ENCODE measurements around the gene CCDC148.
"Not testable (repeated sequence)": the region's sequence is repeated elsewhere in the genome, so short reads cannot be mapped to it uniquely, and the experiment has no call there.

CCDC148 gene

DNA sequence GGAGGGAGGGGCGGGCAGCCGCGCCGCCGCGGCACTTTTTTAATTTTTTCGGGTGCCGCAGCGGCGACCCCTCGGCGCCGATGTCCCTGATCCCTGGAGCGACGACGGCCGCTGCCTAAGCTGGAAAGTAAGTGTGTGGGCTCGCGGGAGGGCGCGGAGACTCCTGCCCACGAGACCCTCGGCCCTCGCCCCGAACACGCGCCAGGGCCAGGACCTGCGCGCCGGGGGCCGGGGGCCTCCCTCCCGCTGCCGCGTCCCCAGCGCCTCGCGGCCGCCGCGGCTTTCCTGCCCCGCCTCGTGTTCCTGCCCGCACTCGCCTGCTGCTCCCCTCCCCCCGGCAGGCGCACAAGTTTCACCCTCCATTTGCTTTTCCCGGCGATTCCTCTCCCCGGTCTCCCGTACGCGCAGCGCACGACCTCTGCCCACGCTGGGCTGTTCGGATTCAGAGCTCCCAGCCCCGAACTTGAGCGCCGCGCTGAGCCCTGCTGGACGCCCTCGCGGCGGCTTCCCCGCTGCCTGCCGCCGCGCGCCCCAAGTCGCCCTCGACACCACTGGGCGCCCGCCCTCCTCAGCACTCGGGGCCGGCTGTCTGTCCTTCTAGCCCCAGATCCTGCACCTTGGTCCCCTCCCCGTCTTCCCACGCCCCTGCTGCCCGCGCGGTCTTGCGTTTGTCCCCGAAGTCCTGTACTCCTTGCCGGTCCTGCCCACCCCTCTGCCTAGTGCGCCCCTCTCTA lies 706 bp upstream of the CCDC148 start:
- Histone ChIP-seq H3K4me3 (replicated peaks; ENCODE audit: insufficient read depth, low read length) (peak overlapping the region; percentile 89), H3K27ac (replicated peaks) (peak overlapping the region; percentile 84), H3K27me3 (ENCODE audit: insufficient read depth, poor library complexity, severe bottlenecking) (peaks cover 8% of the 10 kb centered on the region)
- DNase-seq (ENCODE audit: low read depth in 1 of 2, low spot score in 1 of 2), result peak in 1 of 2 experiments; percentile 58
- TF ChIP-seq, protein P1, sequence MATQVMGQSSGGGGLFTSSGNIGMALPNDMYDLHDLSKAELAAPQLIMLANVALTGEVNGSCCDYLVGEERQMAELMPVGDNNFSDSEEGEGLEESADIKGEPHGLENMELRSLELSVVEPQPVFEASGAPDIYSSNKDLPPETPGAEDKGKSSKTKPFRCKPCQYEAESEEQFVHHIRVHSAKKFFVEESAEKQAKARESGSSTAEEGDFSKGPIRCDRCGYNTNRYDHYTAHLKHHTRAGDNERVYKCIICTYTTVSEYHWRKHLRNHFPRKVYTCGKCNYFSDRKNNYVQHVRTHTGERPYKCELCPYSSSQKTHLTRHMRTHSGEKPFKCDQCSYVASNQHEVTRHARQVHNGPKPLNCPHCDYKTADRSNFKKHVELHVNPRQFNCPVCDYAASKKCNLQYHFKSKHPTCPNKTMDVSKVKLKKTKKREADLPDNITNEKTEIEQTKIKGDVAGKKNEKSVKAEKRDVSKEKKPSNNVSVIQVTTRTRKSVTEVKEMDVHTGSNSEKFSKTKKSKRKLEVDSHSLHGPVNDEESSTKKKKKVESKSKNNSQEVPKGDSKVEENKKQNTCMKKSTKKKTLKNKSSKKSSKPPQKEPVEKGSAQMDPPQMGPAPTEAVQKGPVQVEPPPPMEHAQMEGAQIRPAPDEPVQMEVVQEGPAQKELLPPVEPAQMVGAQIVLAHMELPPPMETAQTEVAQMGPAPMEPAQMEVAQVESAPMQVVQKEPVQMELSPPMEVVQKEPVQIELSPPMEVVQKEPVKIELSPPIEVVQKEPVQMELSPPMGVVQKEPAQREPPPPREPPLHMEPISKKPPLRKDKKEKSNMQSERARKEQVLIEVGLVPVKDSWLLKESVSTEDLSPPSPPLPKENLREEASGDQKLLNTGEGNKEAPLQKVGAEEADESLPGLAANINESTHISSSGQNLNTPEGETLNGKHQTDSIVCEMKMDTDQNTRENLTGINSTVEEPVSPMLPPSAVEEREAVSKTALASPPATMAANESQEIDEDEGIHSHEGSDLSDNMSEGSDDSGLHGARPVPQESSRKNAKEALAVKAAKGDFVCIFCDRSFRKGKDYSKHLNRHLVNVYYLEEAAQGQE (IDR thresholded peaks at IDR 0.05; ENCODE audit: insufficient replicate concordance, low read depth), result no peak
- TF ChIP-seq GABPA (IDR thresholded peaks at IDR 0.05; ENCODE audit: low read depth) (no peak), POLR2AphosphoS5 (IDR thresholded peaks at IDR 0.05; ENCODE audit: low read depth) (no peak), SPI1 (IDR thresholded peaks at IDR 0.05; ENCODE audit: borderline replicate concordance, low read depth) (no peak)
- TF ChIP-seq, protein P2, sequence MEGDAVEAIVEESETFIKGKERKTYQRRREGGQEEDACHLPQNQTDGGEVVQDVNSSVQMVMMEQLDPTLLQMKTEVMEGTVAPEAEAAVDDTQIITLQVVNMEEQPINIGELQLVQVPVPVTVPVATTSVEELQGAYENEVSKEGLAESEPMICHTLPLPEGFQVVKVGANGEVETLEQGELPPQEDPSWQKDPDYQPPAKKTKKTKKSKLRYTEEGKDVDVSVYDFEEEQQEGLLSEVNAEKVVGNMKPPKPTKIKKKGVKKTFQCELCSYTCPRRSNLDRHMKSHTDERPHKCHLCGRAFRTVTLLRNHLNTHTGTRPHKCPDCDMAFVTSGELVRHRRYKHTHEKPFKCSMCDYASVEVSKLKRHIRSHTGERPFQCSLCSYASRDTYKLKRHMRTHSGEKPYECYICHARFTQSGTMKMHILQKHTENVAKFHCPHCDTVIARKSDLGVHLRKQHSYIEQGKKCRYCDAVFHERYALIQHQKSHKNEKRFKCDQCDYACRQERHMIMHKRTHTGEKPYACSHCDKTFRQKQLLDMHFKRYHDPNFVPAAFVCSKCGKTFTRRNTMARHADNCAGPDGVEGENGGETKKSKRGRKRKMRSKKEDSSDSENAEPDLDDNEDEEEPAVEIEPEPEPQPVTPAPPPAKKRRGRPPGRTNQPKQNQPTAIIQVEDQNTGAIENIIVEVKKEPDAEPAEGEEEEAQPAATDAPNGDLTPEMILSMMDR (IDR thresholded peaks at IDR 0.05; ENCODE audit: insufficient read depth, low read length), result no peak

DNA sequence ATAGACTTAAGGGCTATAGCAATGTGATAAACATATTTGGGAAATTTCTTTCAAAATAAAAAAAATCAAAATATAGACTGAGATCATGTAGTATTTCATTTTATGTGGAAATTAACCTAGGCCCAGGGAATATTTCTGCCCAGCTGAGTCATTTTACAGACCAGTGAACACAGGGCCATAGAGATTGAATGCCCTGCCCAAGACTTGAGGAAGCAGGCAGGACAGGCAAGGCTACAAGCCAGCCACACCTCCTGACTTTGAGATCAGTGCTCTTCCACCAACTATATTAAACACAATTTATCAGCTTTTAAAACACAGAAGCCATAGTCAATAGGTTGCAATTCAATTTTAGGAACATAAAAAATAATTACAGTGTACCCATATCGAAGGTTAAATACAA lies 12.9 kb downstream of the CCDC148 start:
- H3K27ac ChIP-seq (replicated peaks), result no peak overlapping the region
- no peaks in the 10 kb centered on the region for H3K27me3 ChIP-seq (ENCODE audit: insufficient read depth, poor library complexity, severe bottlenecking)
- no peak for DNase-seq (ENCODE audit: low read depth in 1 of 2, low spot score in 1 of 2)
- TF ChIP-seq POLR2AphosphoS5 (IDR thresholded peaks at IDR 0.05; ENCODE audit: low read depth), result no peak
- TF ChIP-seq, protein P1 (IDR thresholded peaks at IDR 0.05; ENCODE audit: insufficient replicate concordance, low read depth), result no peak
- no peak for TF ChIP-seq GABPA (IDR thresholded peaks at IDR 0.05; ENCODE audit: low read depth)
- no peak for TF ChIP-seq SPI1 (IDR thresholded peaks at IDR 0.05; ENCODE audit: borderline replicate concordance, low read depth)
- TF ChIP-seq, protein P2 (IDR thresholded peaks at IDR 0.05; ENCODE audit: insufficient read depth, low read length), result no peak
- no peak overlapping the region for H3K4me3 ChIP-seq (replicated peaks; ENCODE audit: insufficient read depth, low read length)

DNA sequence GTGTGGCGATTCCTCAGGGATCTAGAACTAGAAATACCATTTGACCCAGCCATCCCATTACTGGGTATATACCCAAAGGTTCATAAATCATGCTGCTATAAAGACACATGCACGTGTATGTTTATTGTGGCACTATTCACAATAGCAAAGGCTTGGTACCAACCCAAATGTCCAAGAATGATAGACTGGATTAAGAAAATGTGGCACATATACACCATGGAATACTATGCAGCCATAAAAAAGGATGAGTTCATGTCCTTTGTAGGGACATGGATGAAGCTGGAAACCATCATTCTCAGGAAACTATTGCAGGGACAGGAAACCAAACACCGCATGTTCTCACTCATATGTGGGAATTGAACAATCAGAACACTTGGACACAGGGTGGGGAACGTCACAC lies 17.5 kb downstream of the CCDC148 start:
- not testable (repeated sequence) for H3K27me3 ChIP-seq (ENCODE audit: insufficient read depth, poor library complexity, severe bottlenecking); H3K27ac ChIP-seq (replicated peaks); H3K4me3 ChIP-seq (replicated peaks; ENCODE audit: insufficient read depth, low read length); DNase-seq (ENCODE audit: low read depth in 1 of 2, low spot score in 1 of 2)

DNA sequence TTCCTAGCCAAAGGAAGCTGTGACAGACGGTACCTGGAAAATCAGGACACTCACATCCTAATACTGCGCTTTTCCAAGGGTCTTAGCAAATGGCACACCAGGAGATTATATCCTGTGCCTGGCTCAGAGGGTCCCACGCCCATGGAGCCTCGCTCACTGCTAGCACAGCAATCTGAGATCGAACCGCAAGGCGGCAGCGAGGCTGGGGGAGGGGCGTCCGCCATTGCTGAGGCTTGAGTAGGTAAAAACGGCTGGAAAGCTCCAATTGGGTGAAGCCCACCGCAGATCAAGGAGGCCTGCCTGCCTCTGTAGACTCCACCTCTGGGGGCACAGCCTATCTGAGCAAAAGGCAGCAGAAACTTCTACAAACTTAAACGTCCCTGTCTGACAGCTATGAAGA lies 22.8 kb downstream of the CCDC148 start:
- not testable (repeated sequence) for DNase-seq (ENCODE audit: low read depth in 1 of 2, low spot score in 1 of 2); H3K27ac ChIP-seq (replicated peaks); H3K4me3 ChIP-seq (replicated peaks; ENCODE audit: insufficient read depth, low read length); H3K27me3 ChIP-seq (ENCODE audit: insufficient read depth, poor library complexity, severe bottlenecking)

DNA sequence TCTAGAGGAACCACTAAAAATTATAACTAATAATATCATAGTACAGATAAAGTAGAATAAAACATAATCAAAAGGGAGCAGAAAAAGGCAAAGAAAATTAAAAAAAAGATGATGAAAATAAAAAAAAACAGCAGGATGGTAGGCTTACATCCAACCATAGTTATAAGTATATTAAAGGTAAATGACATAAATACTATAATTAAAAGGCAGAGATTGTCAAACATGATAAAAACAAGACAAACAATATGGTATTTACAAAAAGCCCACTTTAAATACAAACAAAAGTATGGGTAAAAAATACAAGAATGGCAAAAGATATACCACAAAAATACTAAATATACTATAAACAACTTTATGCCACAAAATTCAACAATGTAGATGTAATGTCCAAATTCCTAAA lies 24.4 kb downstream of the CCDC148 start:
- H3K4me3 ChIP-seq (replicated peaks; ENCODE audit: insufficient read depth, low read length), result no peak overlapping the region
- TF ChIP-seq, protein P1 (IDR thresholded peaks at IDR 0.05; ENCODE audit: insufficient replicate concordance, low read depth), result no peak
- TF ChIP-seq, protein P2 (IDR thresholded peaks at IDR 0.05; ENCODE audit: insufficient read depth, low read length), result no peak
- TF ChIP-seq GABPA (IDR thresholded peaks at IDR 0.05; ENCODE audit: low read depth), result no peak
- TF ChIP-seq POLR2AphosphoS5 (IDR thresholded peaks at IDR 0.05; ENCODE audit: low read depth), result no peak
- no peak for TF ChIP-seq SPI1 (IDR thresholded peaks at IDR 0.05; ENCODE audit: borderline replicate concordance, low read depth)
- DNase-seq (ENCODE audit: low read depth in 1 of 2, low spot score in 1 of 2), result no peak
- no peak overlapping the region for H3K27ac ChIP-seq (replicated peaks)
- H3K27me3 ChIP-seq (ENCODE audit: insufficient read depth, poor library complexity, severe bottlenecking), result no peaks in the 10 kb centered on the region

Measured in HL-60 (cell line).